Heart left ventricle (tissue), 13 donors: Measurements from ENCODE around the gene PAX5.

Source experiments
- CTCF ChIP-seq, 12 donors: fragments of 200-600 bp; sonication (generic) in 4 of 12; IDR thresholded peaks; one replicate each; pipeline versions ENCODE4 v1.5.0 to v1.8.0; 2018 to 2022; ENCODE audit warnings: antibody characterized with exemption in 12 of 12, mild to moderate bottlenecking in 5 of 12
- POLR2A ChIP-seq, 2 donors: fragments of 450-650 bp; IDR thresholded peaks; one replicate each; pipeline ENCODE4 v1.6.1; 2017; ENCODE audit warnings: antibody characterized with exemption in 2 of 2, mild to moderate bottlenecking in 2 of 2, moderate library complexity in 2 of 2
- donor health status: ischemic (EF 13 %, LVEDD 7.1; RV severe dilation, severe dysfunction).
- donor health status: DM: no; HTN: yes; CAD: no.
- donor health status: DM: no; HTN: no; CAD: no.
- donor health status: ischemic (EF 25% LVEDD 6.9; RV normal size, moderate dysfunction).
- donor health status: ischemic (EF 25% LVEDD 5.7; RV mildly dilated, moderate dysfunction).
- donor health status: ischemic (EF 35%, LVEDD 5.7; RV mildly dilated, moderate dysfunction).
- donor health status: nonischemic (EF 11% LVEDD 7.7; RV severe dilation, severe dysfunction).
- donor health status: DM: yes; HTN: yes; CAD: no.
- donor health status: PGD.
- donor health status: ischemic (EF 29% LVEDD 5.4; RV normal size, mild dysfunction).
- donor health status: nonischemic (EF 23%, LVEDD 6.1; RV moderate dilation, normal function).

GRCh38 chr9:36834736-36835135 is 199.3 kb downstream of the PAX5 start:
- TF ChIP-seq CTCF (IDR thresholded peaks at IDR 0.05), result no peak
- TF ChIP-seq POLR2A (IDR thresholded peaks at IDR 0.05), result no peak
